ENCODE measurements around the gene GPATCH8. TPM values are rescaled to one million over a fixed set of nuclear protein-coding genes. Genes with fewer than 3 reads are reported as not detected.

The GPATCH8 gene
- total RNA-seq, 1 experiment from 2014 or later: 33.8 TPM

DNA sequence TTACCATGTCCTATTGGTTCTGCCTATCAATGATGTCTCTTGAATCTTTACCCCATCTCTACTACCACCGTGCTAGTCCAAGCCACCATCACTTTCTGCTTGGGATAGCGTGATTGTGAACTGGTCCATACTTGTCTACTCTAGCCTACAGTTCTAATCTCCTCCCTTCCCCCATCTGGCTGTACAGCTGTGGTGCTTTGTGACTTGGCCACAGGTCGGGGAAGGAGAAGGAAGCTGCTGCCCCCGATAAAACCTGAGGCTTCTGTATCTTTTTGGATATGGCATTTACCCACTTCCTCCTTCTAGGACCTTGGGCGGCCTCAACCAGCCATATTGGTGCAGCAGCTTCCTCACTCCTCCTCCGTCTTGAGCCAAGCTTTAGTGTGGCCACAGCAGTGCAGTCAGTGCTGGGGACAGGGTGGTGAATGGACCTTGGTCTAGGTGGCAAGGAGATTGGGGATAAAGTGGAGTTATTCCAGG is 113.4 kb downstream of the GPATCH8 start:
- ChIA-PET CTCF (no interaction called here), POLR2A (ENCODE audit: low non-redundant PET) (no interaction called here)
- no peaks in the 10 kb centered on the region for H3K4me1 ChIP-seq (ENCODE audit: insufficient read depth, low read length, poor library complexity, severe bottlenecking)
- no peaks in the 10 kb centered on the region for H3K9me3 ChIP-seq (ENCODE audit: low read depth, low read length, poor library complexity, severe bottlenecking)
- intact Hi-C loops (cut with micrococcal nuclease; ENCODE audit: unreplicated experiment): no loop called here
- TF ChIP-seq, protein P1, sequence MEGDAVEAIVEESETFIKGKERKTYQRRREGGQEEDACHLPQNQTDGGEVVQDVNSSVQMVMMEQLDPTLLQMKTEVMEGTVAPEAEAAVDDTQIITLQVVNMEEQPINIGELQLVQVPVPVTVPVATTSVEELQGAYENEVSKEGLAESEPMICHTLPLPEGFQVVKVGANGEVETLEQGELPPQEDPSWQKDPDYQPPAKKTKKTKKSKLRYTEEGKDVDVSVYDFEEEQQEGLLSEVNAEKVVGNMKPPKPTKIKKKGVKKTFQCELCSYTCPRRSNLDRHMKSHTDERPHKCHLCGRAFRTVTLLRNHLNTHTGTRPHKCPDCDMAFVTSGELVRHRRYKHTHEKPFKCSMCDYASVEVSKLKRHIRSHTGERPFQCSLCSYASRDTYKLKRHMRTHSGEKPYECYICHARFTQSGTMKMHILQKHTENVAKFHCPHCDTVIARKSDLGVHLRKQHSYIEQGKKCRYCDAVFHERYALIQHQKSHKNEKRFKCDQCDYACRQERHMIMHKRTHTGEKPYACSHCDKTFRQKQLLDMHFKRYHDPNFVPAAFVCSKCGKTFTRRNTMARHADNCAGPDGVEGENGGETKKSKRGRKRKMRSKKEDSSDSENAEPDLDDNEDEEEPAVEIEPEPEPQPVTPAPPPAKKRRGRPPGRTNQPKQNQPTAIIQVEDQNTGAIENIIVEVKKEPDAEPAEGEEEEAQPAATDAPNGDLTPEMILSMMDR (conservative IDR thresholded peaks at IDR 0.05; ENCODE audit: low read depth, low read length): no peak
- TF ChIP-seq EZH2 (IDR thresholded peaks at IDR 0.05; ENCODE audit: borderline replicate concordance, low read depth, low read length, poor library complexity, severe bottlenecking): no peak
- DNase-seq (ENCODE audit: low spot score): no peak
- H3K27me3 ChIP-seq (replicated peaks; ENCODE audit: insufficient read depth, low read depth, low read length, poor library complexity): no peaks in the 10 kb centered on the region
- H3K27ac ChIP-seq (ENCODE audit: low read depth, low read length, poor library complexity, severe bottlenecking): no peak overlapping the region
- no peaks in the 10 kb centered on the region for H3K36me3 ChIP-seq (ENCODE audit: insufficient read depth, low read length, poor library complexity, severe bottlenecking)
- no peak overlapping the region for H3K4me3 ChIP-seq (ENCODE audit: low read depth, low read length, poor library complexity, severe bottlenecking)
- BruUV-seq (replicated peaks): no TSS peak

DNA sequence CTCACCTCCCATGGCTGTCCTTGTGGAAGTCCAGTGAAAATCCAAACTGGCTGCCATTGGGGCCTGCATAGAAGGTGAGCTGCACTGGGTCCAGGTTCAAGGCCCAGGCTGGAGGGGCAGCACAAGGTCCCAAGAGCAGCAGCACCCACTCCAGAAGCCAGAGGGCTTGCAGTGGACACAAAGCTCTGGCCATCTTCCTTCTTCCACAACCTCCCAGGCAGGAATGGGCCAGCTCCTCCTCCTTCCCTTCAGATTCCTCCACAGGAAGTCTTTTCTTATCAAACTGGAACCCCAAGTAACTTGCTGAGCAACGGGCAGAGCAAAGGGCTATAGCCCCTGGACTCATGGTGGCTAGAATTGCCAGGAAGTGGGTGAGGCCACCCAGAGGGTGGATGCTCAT is 113.9 kb downstream of the GPATCH8 start, which contains the start of gene ITGA2B:
TSS of gene ITGA2B (minus strand) at position 369 of the 400 bp plus-strand sequence. CDS start at position 193, 176 bp downstream.
- no TSS peak for BruUV-seq (replicated peaks)
- intact Hi-C loops (cut with micrococcal nuclease; ENCODE audit: unreplicated experiment): no loop called here
- no peaks in the 10 kb centered on the region for H3K36me3 ChIP-seq (ENCODE audit: insufficient read depth, low read length, poor library complexity, severe bottlenecking)
- no peaks in the 10 kb centered on the region for H3K9me3 ChIP-seq (ENCODE audit: low read depth, low read length, poor library complexity, severe bottlenecking)
- POLR2A ChIA-PET (ENCODE audit: low non-redundant PET): no interaction called here
- TF ChIP-seq, protein P1 (conservative IDR thresholded peaks at IDR 0.05; ENCODE audit: low read depth, low read length): no peak
- TF ChIP-seq EZH2 (IDR thresholded peaks at IDR 0.05; ENCODE audit: borderline replicate concordance, low read depth, low read length, poor library complexity, severe bottlenecking): no peak
- H3K4me1 ChIP-seq (ENCODE audit: insufficient read depth, low read length, poor library complexity, severe bottlenecking): no peaks in the 10 kb centered on the region
- H3K27me3 ChIP-seq (replicated peaks; ENCODE audit: insufficient read depth, low read depth, low read length, poor library complexity): no peaks in the 10 kb centered on the region
- CTCF ChIA-PET: no interaction called here
- no peak within 1 kb of the TSS for H3K27ac ChIP-seq (ENCODE audit: low read depth, low read length, poor library complexity, severe bottlenecking)
- no peak within 1 kb of the TSS for H3K4me3 ChIP-seq (ENCODE audit: low read depth, low read length, poor library complexity, severe bottlenecking)
- DNase-seq (ENCODE audit: low spot score): no peak

DNA sequence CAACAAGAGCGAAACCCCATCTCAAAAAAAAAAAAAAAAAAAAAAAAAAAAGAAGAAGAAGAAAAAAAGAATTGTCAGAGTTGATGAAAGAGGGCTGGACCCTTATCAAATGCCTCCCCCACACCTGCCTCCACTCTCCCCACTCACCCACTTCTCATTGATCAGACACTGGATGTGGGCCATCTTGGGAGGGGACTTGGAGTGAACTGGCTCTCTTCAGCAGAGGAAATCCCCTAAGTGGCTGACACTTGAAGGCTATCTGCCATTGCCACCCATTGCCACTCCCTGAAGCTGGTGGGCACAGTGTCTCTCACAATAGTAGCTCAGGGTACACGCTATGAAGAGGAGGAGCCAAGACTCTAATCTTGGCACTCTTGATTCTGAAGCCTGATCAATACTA is 115.4 kb downstream of the GPATCH8 start:
- H3K4me1 ChIP-seq (ENCODE audit: insufficient read depth, low read length, poor library complexity, severe bottlenecking): no peaks in the 10 kb centered on the region
- intact Hi-C loops (cut with micrococcal nuclease; ENCODE audit: unreplicated experiment): no loop called here
- no peaks in the 10 kb centered on the region for H3K27me3 ChIP-seq (replicated peaks; ENCODE audit: insufficient read depth, low read depth, low read length, poor library complexity)
- POLR2A ChIA-PET (ENCODE audit: low non-redundant PET): no interaction called here
- DNase-seq (ENCODE audit: low spot score): no peak
- CTCF ChIA-PET: no interaction called here
- TF ChIP-seq, protein P1 (conservative IDR thresholded peaks at IDR 0.05; ENCODE audit: low read depth, low read length): no peak
- no peak for TF ChIP-seq EZH2 (IDR thresholded peaks at IDR 0.05; ENCODE audit: borderline replicate concordance, low read depth, low read length, poor library complexity, severe bottlenecking)
- H3K36me3 ChIP-seq (ENCODE audit: insufficient read depth, low read length, poor library complexity, severe bottlenecking): no peaks in the 10 kb centered on the region
- no peak overlapping the region for H3K27ac ChIP-seq (ENCODE audit: low read depth, low read length, poor library complexity, severe bottlenecking)
- H3K4me3 ChIP-seq (ENCODE audit: low read depth, low read length, poor library complexity, severe bottlenecking): no peak overlapping the region
- no TSS peak for BruUV-seq (replicated peaks)
- H3K9me3 ChIP-seq (ENCODE audit: low read depth, low read length, poor library complexity, severe bottlenecking): no peaks in the 10 kb centered on the region
